Astrocyte (in vitro differentiated cells and primary cell): ENCODE results near the gene SEC24A. TPM values are rescaled to one million over a fixed set of nuclear protein-coding genes. Genes with fewer than 3 reads are reported as not detected.
"Not testable (repeated sequence)": the region's sequence is repeated elsewhere in the genome, so short reads cannot be mapped to it uniquely, and the experiment has no call there.

Experiments
- DNase-seq: peaks from one replicate; pipeline ENCODE4 v3.0.0-alpha.2; 2010; ENCODE audit warnings: low read depth
- FAIRE-seq: peaks from 2 replicates; lab custom pipeline; 2011; peaks lifted over from hg19 to GRCh38; lab: Jason Lieb, UNC
- H2AFZ ChIP-seq: 2 replicates; pipeline ENCODE4 v1.6.0; 2012; ENCODE audit warnings: low read depth, low read length, inconsistent platforms
- H3K27ac ChIP-seq: 2 replicates; pipeline ENCODE4 v1.5.1; 2011; ENCODE audit warnings: low read depth, low read length, inconsistent platforms
- H3K27me3 ChIP-seq: 2 replicates; pipeline ENCODE4 v1.6.0; 2011; ENCODE audit warnings: low read length, inconsistent platforms; ENCODE audit not compliant: insufficient read depth
- H3K36me3 ChIP-seq: 2 replicates; pipeline ENCODE4 v1.5.1; 2011; ENCODE audit warnings: low read length, inconsistent platforms; ENCODE audit not compliant: insufficient read depth
- H3K4me1 ChIP-seq: 2 replicates; pipeline ENCODE4 v1.5.1; 2011; ENCODE audit warnings: low read length, inconsistent platforms; ENCODE audit not compliant: insufficient read depth
- H3K4me2 ChIP-seq: 2 replicates; pipeline ENCODE4 v1.6.0; 2012; ENCODE audit warnings: low read length, inconsistent platforms
- H3K4me3 ChIP-seq: 2 replicates; pipeline ENCODE4 v1.5.1; 2011; ENCODE audit warnings: low read depth, mild to moderate bottlenecking, low read length, inconsistent platforms; ENCODE audit not compliant: insufficient read depth
- H3K79me2 ChIP-seq: 2 replicates; pipeline ENCODE4 v1.6.0; 2012; ENCODE audit warnings: mild to moderate bottlenecking, low read length, inconsistent platforms; ENCODE audit not compliant: insufficient read depth
- H3K9ac ChIP-seq: 2 replicates; pipeline ENCODE4 v1.6.0; 2012; ENCODE audit warnings: mild to moderate bottlenecking, low read length, inconsistent platforms
- H3K9me3 ChIP-seq: 2 replicates; pipeline ENCODE4 v1.5.1; 2012; ENCODE audit warnings: low read depth, mild to moderate bottlenecking, low read length, inconsistent platforms; ENCODE audit not compliant: insufficient read depth
- H4K20me1 ChIP-seq: 2 replicates; pipeline ENCODE4 v1.6.0; 2012; ENCODE audit warnings: low read length, inconsistent platforms; ENCODE audit not compliant: insufficient read depth
- H3K27ac Mint-ChIP-seq: one replicate; pipeline ENCODE4 v1.8.0; 2021; ENCODE audit warnings: mild to moderate bottlenecking, mixed read lengths; ENCODE audit not compliant: unreplicated experiment
- H3K27me3 Mint-ChIP-seq: one replicate; pipeline ENCODE4 v1.8.0; 2021; ENCODE audit warnings: low read depth, mixed read lengths; ENCODE audit not compliant: unreplicated experiment
- H3K36me3 Mint-ChIP-seq: one replicate; pipeline ENCODE4 v1.8.0; 2021; ENCODE audit warnings: low read depth, mixed read lengths; ENCODE audit not compliant: unreplicated experiment
- H3K4me1 Mint-ChIP-seq: one replicate; pipeline ENCODE4 v1.8.0; 2021; ENCODE audit warnings: low read depth, mixed read lengths; ENCODE audit not compliant: unreplicated experiment
- H3K4me3 Mint-ChIP-seq: one replicate; pipeline ENCODE4 v1.8.0; 2021; ENCODE audit warnings: mild to moderate bottlenecking, moderate library complexity, mixed read lengths; ENCODE audit not compliant: unreplicated experiment
- H3K9me3 Mint-ChIP-seq: one replicate; pipeline ENCODE4 v1.8.0; 2021; ENCODE audit warnings: mild to moderate bottlenecking, mixed read lengths; ENCODE audit not compliant: unreplicated experiment
- CTCF ChIP-seq: IDR thresholded peaks from 2 replicates; pipeline ENCODE4 v1.5.1; 2011; ENCODE audit warnings: low read depth, mild to moderate bottlenecking, inconsistent platforms, low read length, moderate library complexity; ENCODE audit not compliant: insufficient read depth
- EZH2 ChIP-seq: IDR thresholded peaks from 2 replicates; pipeline ENCODE4 v1.6.1; 2012; ENCODE audit warnings: mild to moderate bottlenecking, low read length, inconsistent platforms; ENCODE audit not compliant: insufficient read depth
- total RNA-seq: library from RNA; stranded (reverse); gene quantifications from 2 replicates; pipeline ENCODE4 v1.2.1, GENCODE V29; 2021

Gene SEC24A
- total RNA-seq, 1 donor from 2014 or later = 51.9 TPM

- Histone ChIP-seq H3K79me2 (peaks cover 97% of the 10 kb centered on the region), H4K20me1 (peaks cover 92% of the 10 kb centered on the region), H3K27ac (no peak overlapping the region), H3K4me3 (no peak overlapping the region), H3K4me1 (no peaks in the 10 kb centered on the region), H3K36me3 (peaks cover 19% of the 10 kb centered on the region), H3K27me3 (no peaks in the 10 kb centered on the region), H2AFZ (no peak overlapping the region), H3K4me2 (no peak overlapping the region), H3K9me3 (no peaks in the 10 kb centered on the region), H3K9ac (no peak overlapping the region)
- FAIRE-seq (no peak), DNase-seq (no peak)
- Mint-ChIP-seq H3K9me3 (no peaks in the 10 kb centered on the region), H3K27ac (no peak overlapping the region), H3K27me3 (no peaks in the 10 kb centered on the region), H3K4me1 (peaks cover 15% of the 10 kb centered on the region), H3K4me3 (no peak overlapping the region), H3K36me3 (peaks cover 9% of the 10 kb centered on the region)
- TF ChIP-seq CTCF (no peak), EZH2 (no peak)
Observed at GRCh38 chr5:134659922-134660321, 11.3 kb downstream of the SEC24A start.

- Mint-ChIP-seq H3K9me3 (no peaks in the 10 kb centered on the region), H3K27me3 (no peaks in the 10 kb centered on the region), H3K27ac (no peak overlapping the region), H3K4me1 (peaks cover 10% of the 10 kb centered on the region), H3K36me3 (peaks cover 11% of the 10 kb centered on the region), H3K4me3 (no peak overlapping the region)
- peaks cover 20% of the 10 kb centered on the region for H3K36me3 ChIP-seq
- no peak overlapping the region for H3K4me3 ChIP-seq
- TF ChIP-seq EZH2 = no peak
- TF ChIP-seq CTCF = no peak
- peaks cover 97% of the 10 kb centered on the region for H3K79me2 ChIP-seq
- no peak overlapping the region for H3K9ac ChIP-seq
- no peaks in the 10 kb centered on the region for H3K9me3 ChIP-seq
- FAIRE-seq (no peak), DNase-seq (no peak)
- H4K20me1 ChIP-seq = peaks cover 79% of the 10 kb centered on the region
- H2AFZ ChIP-seq = no peak overlapping the region
- no peak overlapping the region for H3K27ac ChIP-seq
- no peaks in the 10 kb centered on the region for H3K27me3 ChIP-seq
- H3K4me2 ChIP-seq = no peak overlapping the region
- no peaks in the 10 kb centered on the region for H3K4me1 ChIP-seq
Observed at GRCh38 chr5:134662971-134663370, 14.4 kb downstream of the SEC24A start.

GRCh38 chr5:134664448-134664847, 15.9 kb downstream of the SEC24A start:
- TF ChIP-seq CTCF (no peak), EZH2 (no peak)
- Mint-ChIP-seq H3K4me3 (no peak overlapping the region), H3K27me3 (no peaks in the 10 kb centered on the region), H3K9me3 (no peaks in the 10 kb centered on the region), H3K36me3 (peaks cover 7% of the 10 kb centered on the region), H3K27ac (no peak overlapping the region), H3K4me1 (peaks cover 2% of the 10 kb centered on the region)
- H3K79me2 ChIP-seq = peaks cover 85% of the 10 kb centered on the region
- H3K36me3 ChIP-seq = peaks cover 22% of the 10 kb centered on the region
- no peak overlapping the region for H3K9ac ChIP-seq
- H3K27me3 ChIP-seq = no peaks in the 10 kb centered on the region
- DNase-seq (no peak), FAIRE-seq (no peak)
- H3K9me3 ChIP-seq = no peaks in the 10 kb centered on the region
- H2AFZ ChIP-seq = no peak overlapping the region
- peaks cover 70% of the 10 kb centered on the region for H4K20me1 ChIP-seq
- no peaks in the 10 kb centered on the region for H3K4me1 ChIP-seq
- no peak overlapping the region for H3K27ac ChIP-seq
- H3K4me2 ChIP-seq = no peak overlapping the region
- no peak overlapping the region for H3K4me3 ChIP-seq

- not testable (repeated sequence) for H2AFZ ChIP-seq, H3K36me3 Mint-ChIP-seq, H3K4me3 Mint-ChIP-seq, DNase-seq, H3K27ac Mint-ChIP-seq, H3K4me3 ChIP-seq, H3K9ac ChIP-seq, H3K9me3 ChIP-seq, H3K4me1 Mint-ChIP-seq, H3K27ac ChIP-seq, H3K4me1 ChIP-seq, H3K27me3 Mint-ChIP-seq, H3K9me3 Mint-ChIP-seq, H3K27me3 ChIP-seq, H3K4me2 ChIP-seq, FAIRE-seq
- Histone ChIP-seq H4K20me1 (peaks cover 40% of the 10 kb centered on the region), H3K36me3 (peaks cover 43% of the 10 kb centered on the region), H3K79me2 (peaks cover 37% of the 10 kb centered on the region)
Observed at GRCh38 chr5:134673546-134673945, 25.0 kb downstream of the SEC24A start.
